ENCODE measurements around the gene COMT. TPM values are rescaled to one million over a fixed set of nuclear protein-coding genes. Genes with fewer than 3 reads are reported as not detected.

Gene COMT
- total RNA-seq, 1 experiment from 2014 or later = 196 TPM

- BruUV-seq (replicated peaks) = no TSS peak
- no peak for DNase-seq (ENCODE audit: unreplicated experiment)
- Mint-ChIP-seq H3K4me3 (ENCODE audit: unreplicated experiment) (no peak overlapping the region), H3K27me3 (ENCODE audit: insufficient read depth, unreplicated experiment) (no peaks in the 10 kb centered on the region), H3K27ac (ENCODE audit: low read depth, unreplicated experiment) (no peak overlapping the region), H3K9me3 (ENCODE audit: unreplicated experiment) (no peaks in the 10 kb centered on the region), H3K4me1 (ENCODE audit: insufficient read depth, unreplicated experiment) (no peaks in the 10 kb centered on the region), H3K36me3 (ENCODE audit: insufficient read depth, unreplicated experiment) (peaks cover 14% of the 10 kb centered on the region)
- TF ChIP-seq CTCF (IDR thresholded peaks at IDR 0.05; ENCODE audit: unreplicated experiment) = no peak
- ChIA-PET POLR2A (no interaction called here), CTCF (interaction anchor here (0.6 to 4.0 kb wide), 5 partner anchors 9 to 172 kb away, joined by 3 to 19 read pairs (median 7); no protein-coding TSS in a partner anchor)
- intact Hi-C loops (cut with micrococcal nuclease) = no loop called here
Observed at GRCh38 chr22:19902245-19902715, 39.3 kb upstream of the COMT start.

- H3K4me1 Mint-ChIP-seq (ENCODE audit: insufficient read depth, unreplicated experiment) = no peaks in the 10 kb centered on the region
- BruUV-seq (replicated peaks) = no TSS peak
- CTCF ChIA-PET = interaction anchor here (1.3 to 4.0 kb wide), 4 partner anchors 8 to 173 kb away, joined by 3 to 9 read pairs (median 6); no protein-coding TSS in a partner anchor
Observed at GRCh38 chr22:19903031-19903430, 38.5 kb upstream of the COMT start.

GRCh38 chr22:19903513-19903912 is 38.1 kb upstream of the COMT start:
- ChIA-PET CTCF (interaction anchor here (1.3 kb wide), 2 partner anchors 9 to 173 kb away, joined by 3 to 5 read pairs; no protein-coding TSS in a partner anchor), POLR2A (no interaction called here)
- intact Hi-C loops (cut with micrococcal nuclease) = no loop called here
- no peak for DNase-seq (ENCODE audit: unreplicated experiment)
- Mint-ChIP-seq H3K27ac (ENCODE audit: low read depth, unreplicated experiment) (no peak overlapping the region), H3K9me3 (ENCODE audit: unreplicated experiment) (no peaks in the 10 kb centered on the region), H3K4me1 (ENCODE audit: insufficient read depth, unreplicated experiment) (no peaks in the 10 kb centered on the region), H3K27me3 (ENCODE audit: insufficient read depth, unreplicated experiment) (no peaks in the 10 kb centered on the region), H3K36me3 (ENCODE audit: insufficient read depth, unreplicated experiment) (peaks cover 12% of the 10 kb centered on the region), H3K4me3 (ENCODE audit: unreplicated experiment) (no peak overlapping the region)
- no peak for TF ChIP-seq CTCF (IDR thresholded peaks at IDR 0.05; ENCODE audit: unreplicated experiment)
- no TSS peak for BruUV-seq (replicated peaks)

More at GRCh38 chr22:19903031-19903430, 38.5 kb upstream of the COMT start:
- intact Hi-C loops (cut with micrococcal nuclease) = no loop called here
- no peak for TF ChIP-seq CTCF (IDR thresholded peaks at IDR 0.05; ENCODE audit: unreplicated experiment)
- peaks cover 14% of the 10 kb centered on the region for H3K36me3 Mint-ChIP-seq (ENCODE audit: insufficient read depth, unreplicated experiment)
- no peaks in the 10 kb centered on the region for H3K27me3 Mint-ChIP-seq (ENCODE audit: insufficient read depth, unreplicated experiment)
- no peak overlapping the region for H3K4me3 Mint-ChIP-seq (ENCODE audit: unreplicated experiment)
- POLR2A ChIA-PET = no interaction called here
- no peak for DNase-seq (ENCODE audit: unreplicated experiment)
- H3K9me3 Mint-ChIP-seq (ENCODE audit: unreplicated experiment) = no peaks in the 10 kb centered on the region
- no peak overlapping the region for H3K27ac Mint-ChIP-seq (ENCODE audit: low read depth, unreplicated experiment)

GRCh38 chr22:19904174-19904856 is 37.3 kb upstream of the COMT start:
- CTCF ChIA-PET = interaction anchor here (1.8 to 2.7 kb wide), 2 partner anchors 148 to 174 kb away, joined by 7 to 18 read pairs; no protein-coding TSS in a partner anchor
- intact Hi-C loops (cut with micrococcal nuclease) = no loop called here
- POLR2A ChIA-PET = no interaction called here
- DNase-seq (ENCODE audit: unreplicated experiment) = no peak
- Mint-ChIP-seq H3K27me3 (ENCODE audit: insufficient read depth, unreplicated experiment) (no peaks in the 10 kb centered on the region), H3K36me3 (ENCODE audit: insufficient read depth, unreplicated experiment) (peaks cover 6% of the 10 kb centered on the region), H3K27ac (ENCODE audit: low read depth, unreplicated experiment) (no peak overlapping the region), H3K4me1 (ENCODE audit: insufficient read depth, unreplicated experiment) (no peaks in the 10 kb centered on the region), H3K4me3 (ENCODE audit: unreplicated experiment) (no peak overlapping the region), H3K9me3 (ENCODE audit: unreplicated experiment) (no peaks in the 10 kb centered on the region)
- BruUV-seq (replicated peaks) = no TSS peak
- no peak for TF ChIP-seq CTCF (IDR thresholded peaks at IDR 0.05; ENCODE audit: unreplicated experiment)

All from MCF 10A (cell line).